ENCODE results near the gene TAF4.

- TF ChIP-seq CTCF (IDR thresholded peaks at IDR 0.05), result no peak
- no peak for TF ChIP-seq POLR2A (IDR thresholded peaks at IDR 0.05)
Observed at GRCh38 chr20:61958773-61959700, 106.6 kb downstream of the TAF4 start.

All from testis (tissue), 2 donors.